SJCRH30 (cell line): ENCODE measurements around the gene MXRA8. TPM values are rescaled to one million over a fixed set of nuclear protein-coding genes. Genes with fewer than 3 reads are reported as not detected.

Source experiments
- DNase-seq, 2 experiments: peaks; one replicate each; pipeline ENCODE4 v3.0.0-alpha.2; 2015 to 2020
- H3K27ac ChIP-seq: fragments of 250-450 bp; sonication (Bioruptor Pico); 2 replicates; pipeline ENCODE4 v1.5.1; 2020; ENCODE audit warnings: mild to moderate bottlenecking, moderate library complexity
- H3K27me3 ChIP-seq: fragments of 250-450 bp; sonication (Bioruptor Pico); 2 replicates; pipeline ENCODE4 v1.5.1; 2020; ENCODE audit warnings: mild to moderate bottlenecking, moderate library complexity
- H3K36me3 ChIP-seq: fragments of 250-450 bp; sonication (Bioruptor Pico); 2 replicates; pipeline ENCODE4 v1.5.1; 2020; ENCODE audit warnings: mild to moderate bottlenecking, moderate library complexity
- H3K4me1 ChIP-seq: fragments of 250-450 bp; sonication (Bioruptor Pico); 2 replicates; pipeline ENCODE4 v1.5.1; 2020; ENCODE audit warnings: mild to moderate bottlenecking, moderate library complexity
- H3K4me3 ChIP-seq: fragments of 250-450 bp; sonication (Bioruptor Pico); 2 replicates; pipeline ENCODE4 v1.5.1; 2020; ENCODE audit warnings: mild to moderate bottlenecking, moderate library complexity
- H3K9me3 ChIP-seq: fragments of 250-450 bp; sonication (Bioruptor Pico); replicated peaks from 2 replicates; pipeline ENCODE4 v1.5.1; 2020; ENCODE audit warnings: mild to moderate bottlenecking, moderate library complexity
- total RNA-seq: library from RNA; depleted of rRNA; stranded (reverse); fragments of >200 nt; shearing (Covaris generic); gene quantifications from 2 replicates; pipeline ENCODE4 v1.2.3, GENCODE V29; 2014

The MXRA8 gene
- total RNA-seq, 1 experiment from 2014 or later: 13.8 TPM

GRCh38 chr1:1343811-1344421, 14.4 kb downstream of the MXRA8 start:
- no peaks in the 10 kb centered on the region for H3K27me3 ChIP-seq
- no peak overlapping the region for H3K4me3 ChIP-seq
- H3K4me1 ChIP-seq: no peaks in the 10 kb centered on the region; the same call in 1 of the 2 replicates
- H3K36me3 ChIP-seq: peaks cover 6% of the 10 kb centered on the region; the same call in 1 of the 2 replicates
- DNase-seq: no peak
- H3K9me3 ChIP-seq: no peaks in the 10 kb centered on the region
- no peak overlapping the region for H3K27ac ChIP-seq

DNA sequence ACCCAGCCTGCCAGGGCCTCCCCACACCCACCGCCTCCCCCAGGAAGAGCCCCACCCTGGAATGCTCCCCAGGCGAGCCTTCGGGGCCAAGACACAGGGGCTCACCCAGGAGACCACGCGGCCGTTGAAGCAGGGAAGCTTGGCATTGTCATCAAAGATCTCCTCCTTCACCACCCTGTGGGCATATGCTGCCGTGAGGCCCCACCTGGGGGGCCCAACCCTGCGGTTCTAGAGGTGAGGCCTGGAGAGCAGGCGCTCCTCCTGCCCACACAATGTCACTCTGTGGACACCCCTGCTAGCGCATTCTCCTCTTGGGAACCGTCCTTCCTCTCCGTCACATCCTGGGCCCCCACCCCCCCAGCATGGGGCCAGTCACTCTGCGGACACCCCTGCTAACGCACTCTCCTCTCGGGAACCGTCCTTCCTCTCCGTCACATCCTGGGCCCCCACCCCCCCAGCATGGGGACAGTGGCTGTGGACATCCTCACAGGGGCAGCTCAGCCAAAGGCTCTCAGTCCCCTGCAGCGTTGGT, 15.7 kb downstream of the MXRA8 start:
- peaks cover 12% of the 10 kb centered on the region for H3K36me3 ChIP-seq
- H3K9me3 ChIP-seq: no peaks in the 10 kb centered on the region
- H3K27me3 ChIP-seq: no peaks in the 10 kb centered on the region
- no peak overlapping the region for H3K4me3 ChIP-seq
- H3K27ac ChIP-seq: no peak overlapping the region
- H3K4me1 ChIP-seq: no peaks in the 10 kb centered on the region; the same call in 1 of the 2 replicates
- no peak for DNase-seq

DNA sequence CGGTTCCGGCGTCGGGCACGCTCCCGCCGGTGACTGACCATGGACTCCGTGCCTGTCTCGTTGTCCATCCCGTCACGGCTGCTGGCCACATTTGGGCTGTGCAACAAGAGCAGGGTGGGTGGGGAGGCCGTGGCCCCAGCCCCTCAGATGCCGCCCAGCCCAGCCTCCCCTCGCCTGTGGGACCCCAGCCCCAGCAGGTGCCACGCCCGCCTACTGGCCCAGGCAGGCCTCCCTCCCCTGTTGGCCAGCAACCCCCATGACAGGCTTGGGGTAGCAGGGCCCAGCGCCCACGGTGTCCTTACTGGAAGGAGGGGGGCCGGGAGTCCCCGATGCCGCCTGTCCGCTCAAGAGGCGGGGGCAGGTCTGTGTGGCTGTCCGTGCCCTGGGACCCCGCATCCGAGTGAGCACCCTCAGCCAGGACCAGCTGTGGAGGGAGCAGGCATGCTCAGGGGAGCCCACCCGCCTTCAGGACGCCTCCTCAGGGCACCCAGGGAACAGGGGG, 16.2 kb downstream of the MXRA8 start:
- Histone ChIP-seq H3K9me3 (no peaks in the 10 kb centered on the region), H3K27me3 (no peaks in the 10 kb centered on the region), H3K4me1 (no peaks in the 10 kb centered on the region; the same call in 1 of the 2 replicates), H3K27ac (no peak overlapping the region), H3K36me3 (peaks cover 12% of the 10 kb centered on the region), H3K4me3 (no peak overlapping the region)
- DNase-seq: no peak

DNA sequence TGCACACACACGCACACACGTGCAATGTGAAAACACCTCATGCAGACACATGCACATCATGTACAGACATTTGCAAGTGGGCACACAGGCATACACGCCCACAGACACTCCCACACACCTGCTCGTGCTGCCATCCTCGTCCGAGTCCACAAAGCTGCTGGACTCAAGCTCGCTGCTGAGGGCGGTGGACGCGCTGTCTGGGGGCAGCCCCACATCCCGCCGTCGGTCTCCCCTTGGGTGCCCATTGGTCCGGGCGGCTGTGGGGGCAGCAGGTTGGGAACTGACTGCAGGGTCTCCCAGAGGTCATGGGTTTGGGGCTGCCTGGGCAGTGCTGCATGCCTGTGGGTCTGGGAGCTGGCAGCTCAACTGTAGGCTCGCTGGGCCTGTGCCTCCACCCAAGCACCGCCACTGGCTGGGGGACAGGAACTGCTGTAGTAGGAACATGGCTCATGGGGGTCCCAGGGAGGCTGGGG, 16.8 kb downstream of the MXRA8 start:
- DNase-seq: no peak
- Histone ChIP-seq H3K4me1 (no peaks in the 10 kb centered on the region; the same call in 1 of the 2 replicates), H3K4me3 (no peak overlapping the region), H3K36me3 (peaks cover 12% of the 10 kb centered on the region), H3K9me3 (no peaks in the 10 kb centered on the region), H3K27me3 (no peaks in the 10 kb centered on the region), H3K27ac (no peak overlapping the region)

DNA sequence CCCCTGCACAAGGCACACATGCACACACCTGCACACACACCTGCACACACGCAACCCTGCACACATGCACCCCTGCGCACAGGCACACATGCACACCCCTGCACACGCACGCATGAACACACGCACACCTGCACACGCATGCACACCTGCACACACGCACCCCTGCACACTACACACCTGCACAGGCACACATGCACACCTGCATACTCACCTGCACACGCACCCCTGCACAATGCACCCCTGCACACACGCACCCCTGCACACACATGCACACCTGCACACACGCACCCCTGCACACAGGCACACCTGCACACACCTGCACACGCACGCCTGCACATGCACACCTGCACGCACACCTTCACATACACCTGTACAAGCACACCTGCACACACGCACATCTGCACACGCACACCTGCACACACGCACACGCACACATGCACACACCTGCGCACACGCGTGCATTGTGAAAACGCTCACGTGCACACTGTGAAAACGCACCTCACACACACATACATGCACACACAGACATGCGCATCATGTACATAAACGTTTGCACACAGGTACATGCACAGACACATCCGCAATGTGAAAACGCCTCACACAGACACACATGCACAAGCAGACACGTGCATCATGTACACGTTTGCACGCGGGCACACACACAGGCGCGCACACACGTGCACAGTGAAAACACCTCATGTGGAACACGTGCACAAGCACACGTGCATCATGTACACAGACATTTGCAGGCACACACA, 17.4 kb downstream of the MXRA8 start:
- DNase-seq: no peak
- Histone ChIP-seq H3K4me3 (no peak overlapping the region), H3K4me1 (no peaks in the 10 kb centered on the region; the same call in 1 of the 2 replicates), H3K27me3 (no peaks in the 10 kb centered on the region), H3K9me3 (no peaks in the 10 kb centered on the region), H3K36me3 (peaks cover 12% of the 10 kb centered on the region), H3K27ac (no peak overlapping the region)

GRCh38 chr1:1340185-1340584, 18.2 kb downstream of the MXRA8 start:
- Histone ChIP-seq H3K9me3 (no peaks in the 10 kb centered on the region), H3K4me3 (no peak overlapping the region), H3K36me3 (peaks cover 12% of the 10 kb centered on the region), H3K4me1 (no peaks in the 10 kb centered on the region; the same call in 1 of the 2 replicates), H3K27ac (no peak overlapping the region), H3K27me3 (no peaks in the 10 kb centered on the region)
- DNase-seq: no peak

- Histone ChIP-seq H3K27me3 (no peaks in the 10 kb centered on the region), H3K4me1 (no peaks in the 10 kb centered on the region; the same call in 1 of the 2 replicates), H3K4me3 (no peak overlapping the region), H3K9me3 (no peaks in the 10 kb centered on the region), H3K27ac (no peak overlapping the region), H3K36me3 (peaks cover 12% of the 10 kb centered on the region)
- DNase-seq: no peak
These were observed 20.1 kb downstream of the MXRA8 start for GRCh38 chr1:1338278-1338677.

DNA sequence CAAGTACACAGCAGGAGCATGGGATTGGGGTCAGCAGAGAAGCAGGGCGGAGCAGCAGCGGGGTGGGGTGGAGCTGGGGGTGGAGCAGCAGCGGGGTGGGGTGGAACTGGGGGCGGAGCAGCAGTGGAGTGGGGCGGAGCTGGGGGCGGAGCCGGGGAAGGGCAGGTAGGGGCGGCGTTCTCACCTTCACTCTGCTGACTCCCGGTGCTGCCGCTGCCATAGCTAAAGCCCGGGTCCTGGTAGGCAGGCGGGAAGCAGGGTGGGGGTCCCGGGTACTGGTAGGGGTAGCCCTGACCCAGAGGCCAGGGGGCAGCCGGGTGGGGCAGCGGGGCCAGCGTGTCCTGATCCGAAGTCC, 20.6 kb downstream of the MXRA8 start:
- Histone ChIP-seq H3K9me3 (no peaks in the 10 kb centered on the region), H3K4me3 (no peak overlapping the region), H3K36me3 (peaks cover 12% of the 10 kb centered on the region), H3K27ac (no peak overlapping the region), H3K4me1 (no peaks in the 10 kb centered on the region; the same call in 1 of the 2 replicates), H3K27me3 (no peaks in the 10 kb centered on the region)
- DNase-seq: no peak

- Histone ChIP-seq H3K36me3 (peaks cover 12% of the 10 kb centered on the region), H3K4me1 (no peaks in the 10 kb centered on the region; the same call in 1 of the 2 replicates), H3K9me3 (no peaks in the 10 kb centered on the region), H3K27ac (no peak overlapping the region), H3K4me3 (no peak overlapping the region), H3K27me3 (no peaks in the 10 kb centered on the region)
- no peak for DNase-seq
These were observed 21.2 kb downstream of the MXRA8 start for GRCh38 chr1:1336931-1337792.

GRCh38 chr1:1336446-1336845, 21.9 kb downstream of the MXRA8 start:
- peaks cover 12% of the 10 kb centered on the region for H3K36me3 ChIP-seq
- no peak for DNase-seq
- no peaks in the 10 kb centered on the region for H3K27me3 ChIP-seq
- peaks cover under 1% of the 10 kb centered on the region; the same call in 1 of the 2 replicates for H3K4me1 ChIP-seq
- H3K4me3 ChIP-seq: no peak overlapping the region
- H3K9me3 ChIP-seq: no peaks in the 10 kb centered on the region
- H3K27ac ChIP-seq: no peak overlapping the region

DNA sequence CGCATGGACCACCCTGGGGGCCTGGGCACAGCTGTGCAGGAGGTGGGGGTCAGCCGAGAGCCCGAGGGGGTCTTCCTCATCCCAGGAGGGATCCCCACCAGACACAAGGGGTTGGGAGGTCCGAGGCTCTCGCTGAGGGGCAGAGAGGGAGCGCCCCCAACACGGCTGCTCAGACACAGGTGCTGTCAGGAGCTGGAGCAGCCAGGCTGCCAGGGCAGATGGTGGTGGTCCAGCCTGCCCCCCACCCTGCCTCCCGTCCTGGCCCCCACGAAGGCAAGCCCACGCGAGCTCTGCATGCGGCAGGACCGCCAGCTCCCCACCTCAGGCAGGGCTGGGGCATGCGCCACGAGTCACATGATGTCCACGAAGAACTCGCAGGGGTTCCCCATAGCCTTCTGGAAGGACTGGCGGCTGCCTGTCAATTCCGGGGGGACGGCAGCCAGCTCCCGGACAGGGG, 22.5 kb downstream of the MXRA8 start:
- no peaks in the 10 kb centered on the region for H3K9me3 ChIP-seq
- DNase-seq: no peak
- H3K27me3 ChIP-seq: no peaks in the 10 kb centered on the region
- H3K4me3 ChIP-seq: no peak overlapping the region
- peaks cover 7% of the 10 kb centered on the region; the same call in 1 of the 2 replicates for H3K4me1 ChIP-seq
- peaks cover 7% of the 10 kb centered on the region for H3K36me3 ChIP-seq
- H3K27ac ChIP-seq: no peak overlapping the region

- Histone ChIP-seq H3K27me3 (no peaks in the 10 kb centered on the region), H3K36me3 (peaks cover 6% of the 10 kb centered on the region), H3K27ac (no peak overlapping the region), H3K9me3 (no peaks in the 10 kb centered on the region), H3K4me3 (no peak overlapping the region), H3K4me1 (peaks cover 11% of the 10 kb centered on the region; the same call in 1 of the 2 replicates)
- no peak for DNase-seq
These were observed 23.1 kb downstream of the MXRA8 start for GRCh38 chr1:1335283-1335682.

GRCh38 chr1:1334835-1335234, 23.5 kb downstream of the MXRA8 start:
- peaks cover 6% of the 10 kb centered on the region for H3K36me3 ChIP-seq
- peaks cover 11% of the 10 kb centered on the region; the same call in 1 of the 2 replicates for H3K4me1 ChIP-seq
- no peaks in the 10 kb centered on the region for H3K27me3 ChIP-seq
- DNase-seq: peak; percentile 58 to 62
- H3K9me3 ChIP-seq: no peaks in the 10 kb centered on the region
- no peak overlapping the region for H3K27ac ChIP-seq
- no peak overlapping the region for H3K4me3 ChIP-seq

DNA sequence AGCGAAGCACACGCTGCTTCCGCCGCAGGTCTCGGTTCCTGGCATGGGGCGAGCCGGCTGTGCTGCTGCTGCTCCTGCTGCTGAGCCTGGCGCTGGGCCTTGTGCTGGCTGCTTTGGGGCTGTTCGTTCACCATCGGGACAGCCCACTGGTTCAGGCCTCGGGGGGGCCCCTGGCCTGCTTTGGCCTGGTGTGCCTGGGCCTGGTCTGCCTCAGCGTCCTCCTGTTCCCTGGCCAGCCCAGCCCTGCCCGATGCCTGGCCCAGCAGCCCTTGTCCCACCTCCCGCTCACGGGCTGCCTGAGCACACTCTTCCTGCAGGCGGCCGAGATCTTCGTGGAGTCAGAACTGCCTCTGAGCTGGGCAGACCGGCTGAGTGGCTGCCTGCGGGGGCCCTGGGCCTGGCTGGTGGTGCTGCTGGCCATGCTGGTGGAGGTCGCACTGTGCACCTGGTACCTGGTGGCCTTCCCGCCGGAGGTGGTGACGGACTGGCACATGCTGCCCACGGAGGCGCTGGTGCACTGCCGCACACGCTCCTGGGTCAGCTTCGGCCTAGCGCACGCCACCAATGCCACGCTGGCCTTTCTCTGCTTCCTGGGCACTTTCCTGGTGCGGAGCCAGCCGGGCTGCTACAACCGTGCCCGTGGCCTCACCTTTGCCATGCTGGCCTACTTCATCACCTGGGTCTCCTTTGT, 24.7 kb downstream of the MXRA8 start:
- H3K9me3 ChIP-seq: no peaks in the 10 kb centered on the region
- DNase-seq: no peak

More for the DNA sequence above, 24.7 kb downstream of the MXRA8 start:
- peaks cover 11% of the 10 kb centered on the region; the same call in 1 of the 2 replicates for H3K4me1 ChIP-seq
- no peak overlapping the region for H3K27ac ChIP-seq
- H3K36me3 ChIP-seq: peaks cover 6% of the 10 kb centered on the region
- no peaks in the 10 kb centered on the region for H3K27me3 ChIP-seq
- H3K4me3 ChIP-seq: no peak overlapping the region
